GM12873 (cell line): Measurements from ENCODE around the gene PCYOX1L.

ENCODE experiments used
- CTCF ChIP-seq: IDR thresholded peaks from 2 replicates; pipeline ENCODE4 v1.5.1; 2012; ENCODE audit warnings: low read depth, mild to moderate bottlenecking, moderate library complexity, low read length, control low read depth; ENCODE audit not compliant: insufficient read depth; ENCODE audit errors: missing control alignments

PCYOX1L gene

GRCh38 chr5:149340920-149341319 lies 16.9 kb upstream of the PCYOX1L start:
- TF ChIP-seq CTCF, result no peak

- no peak for TF ChIP-seq CTCF
These were observed 16.0 kb upstream of the PCYOX1L start for GRCh38 chr5:149341876-149342275.

- no peak for TF ChIP-seq CTCF
These were observed 13.7 kb upstream of the PCYOX1L start for GRCh38 chr5:149344151-149344550.

- no peak for TF ChIP-seq CTCF
These were observed 12.5 kb upstream of the PCYOX1L start, which contains the start of gene GRPEL2 for GRCh38 chr5:149345147-149345891. Gene GRPEL2 (plus strand): TSS chr5:149345499. CDS start chr5:149345540, 41 bp downstream.

- no peak for TF ChIP-seq CTCF
These were observed 12.0 kb upstream of the PCYOX1L start for GRCh38 chr5:149345892-149346222.

GRCh38 chr5:149348518-149348917 lies 9.3 kb upstream of the PCYOX1L start:
- TF ChIP-seq CTCF, result no peak

GRCh38 chr5:149349382-149349781 lies 8.5 kb upstream of the PCYOX1L start:
- TF ChIP-seq CTCF, result no peak
